KMS-11 (cell line): Measurements from ENCODE around the gene SLK.

Experiments
- H2AFZ ChIP-seq: fragments of 200-600 bp; sonication (generic); 2 replicates; pipeline ENCODE4 v1.6.1; 2016; ENCODE audit warnings: antibody characterized with exemption, mixed run types, low read depth
- H3K27ac ChIP-seq: fragments of 200-600 bp; sonication (generic); 2 replicates; pipeline ENCODE4 v1.6.1; 2016; ENCODE audit warnings: mild to moderate bottlenecking, mixed run types
- H3K27me3 ChIP-seq: fragments of 200-600 bp; sonication (generic); 2 replicates; pipeline ENCODE4 v1.6.1; 2017; ENCODE audit warnings: mild to moderate bottlenecking, low read depth, mixed run types, moderate library complexity; ENCODE audit not compliant: insufficient read depth
- H3K36me3 ChIP-seq: fragments of 200-600 bp; sonication (generic); 2 replicates; pipeline ENCODE4 v1.6.1; 2017; ENCODE audit warnings: mild to moderate bottlenecking, mixed run types; ENCODE audit not compliant: insufficient read depth
- H3K4me1 ChIP-seq: fragments of 200-600 bp; sonication (generic); 2 replicates; pipeline ENCODE4 v1.6.1; 2016; ENCODE audit warnings: mild to moderate bottlenecking, low read depth, mixed run types; ENCODE audit not compliant: poor library complexity, severe bottlenecking
- H3K4me2 ChIP-seq: fragments of 200-600 bp; sonication (generic); 2 replicates; pipeline ENCODE4 v1.7.0; 2016; ENCODE audit warnings: mild to moderate bottlenecking, mixed run types
- H3K4me3 ChIP-seq: fragments of 200-600 bp; sonication (generic); IDR thresholded peaks from 2 replicates; pipeline ENCODE4 v1.6.1; 2017; ENCODE audit warnings: low read depth, low read length, mixed read lengths; ENCODE audit not compliant: insufficient read depth
- H3K79me2 ChIP-seq: fragments of 200-600 bp; sonication (generic); 2 replicates; pipeline ENCODE4 v1.6.1; 2016; ENCODE audit warnings: low read depth, mixed run types; ENCODE audit not compliant: insufficient read depth
- H3K9ac ChIP-seq: fragments of 200-600 bp; sonication (generic); 2 replicates; pipeline ENCODE4 v1.6.1; 2016; ENCODE audit warnings: mild to moderate bottlenecking, mixed run types
- H4K20me1 ChIP-seq: fragments of 200-600 bp; sonication (generic); 2 replicates; pipeline ENCODE4 v1.6.1; 2016; ENCODE audit warnings: mild to moderate bottlenecking, mixed run types; ENCODE audit not compliant: insufficient read depth
- CTCF ChIP-seq: fragments of 200-600 bp; sonication (generic); conservative IDR thresholded peaks from 2 replicates; pipeline ENCODE4 v1.6.1; 2017; ENCODE audit warnings: low read depth, mild to moderate bottlenecking, antibody characterized with exemption, low read length, moderate library complexity, mixed read lengths

Gene SLK

GRCh38 chr10:104029521-104029860, 62.6 kb downstream of the SLK start:
- Histone ChIP-seq H3K4me3 (no peak overlapping the region), H3K36me3 (no peaks in the 10 kb centered on the region), H3K9ac (no peak overlapping the region), H3K4me2 (no peak overlapping the region), H3K4me1 (no peaks in the 10 kb centered on the region), H3K27ac (no peak overlapping the region), H3K79me2 (no peaks in the 10 kb centered on the region), H4K20me1 (no peaks in the 10 kb centered on the region), H3K27me3 (no peaks in the 10 kb centered on the region), H2AFZ (no peak overlapping the region)
- no peak for TF ChIP-seq CTCF

- TF ChIP-seq CTCF, result no peak
Observed at GRCh38 chr10:104031631-104032030, 64.7 kb downstream of the SLK start.

GRCh38 chr10:104032144-104032775, 65.3 kb downstream of the SLK start:
- Histone ChIP-seq H3K4me2 (no peak overlapping the region), H3K9ac (no peak overlapping the region), H4K20me1 (no peaks in the 10 kb centered on the region), H2AFZ (no peak overlapping the region), H3K27ac (no peak overlapping the region), H3K4me3 (no peak overlapping the region), H3K27me3 (no peaks in the 10 kb centered on the region), H3K36me3 (no peaks in the 10 kb centered on the region), H3K4me1 (no peaks in the 10 kb centered on the region), H3K79me2 (no peaks in the 10 kb centered on the region)
- no peak for TF ChIP-seq CTCF

More at GRCh38 chr10:104031631-104032030, 64.7 kb downstream of the SLK start:
- no peak overlapping the region for H3K4me3 ChIP-seq
- H3K4me2 ChIP-seq, result no peak overlapping the region
- H3K27me3 ChIP-seq, result no peaks in the 10 kb centered on the region
- H2AFZ ChIP-seq, result no peak overlapping the region
- H4K20me1 ChIP-seq, result no peaks in the 10 kb centered on the region
- no peaks in the 10 kb centered on the region for H3K79me2 ChIP-seq
- H3K9ac ChIP-seq, result no peak overlapping the region
- no peaks in the 10 kb centered on the region for H3K36me3 ChIP-seq
- no peak overlapping the region for H3K27ac ChIP-seq
- H3K4me1 ChIP-seq, result no peaks in the 10 kb centered on the region

GRCh38 chr10:104033401-104033930, 66.5 kb downstream of the SLK start:
- Histone ChIP-seq H3K27me3 (no peaks in the 10 kb centered on the region), H3K36me3 (no peaks in the 10 kb centered on the region), H3K4me2 (no peak overlapping the region), H3K27ac (no peak overlapping the region), H3K9ac (no peak overlapping the region), H4K20me1 (no peaks in the 10 kb centered on the region), H2AFZ (no peak overlapping the region), H3K4me1 (no peaks in the 10 kb centered on the region), H3K4me3 (no peak overlapping the region), H3K79me2 (no peaks in the 10 kb centered on the region)
- no peak for TF ChIP-seq CTCF
